Astrocyte of the cerebellum (primary cell): ENCODE results near the gene SLC39A11.

Experiments
- DNase-seq: peaks from one replicate; pipeline ENCODE4 v3.0.0-alpha.2; 2011; ENCODE audit warnings: low read depth
- H3K4me3 ChIP-seq: 2 replicates; pipeline ENCODE4 v1.5.1; 2011; ENCODE audit warnings: mild to moderate bottlenecking, low read depth, low read length, moderate library complexity
- CTCF ChIP-seq: IDR thresholded peaks from 2 replicates; pipeline ENCODE4 v1.5.1; 2012; ENCODE audit warnings: low read length, low read depth, moderate library complexity, mild to moderate bottlenecking; ENCODE audit errors: missing control alignments
- in situ Hi-C: cut with HindIII; loops from 2 replicates; pipeline ENCODE4 v1.10.0; 2017; ENCODE audit warnings: low sequenced_read_pairs

SLC39A11 gene

GRCh38 chr17:72795941-72796340 is 296.5 kb downstream of the SLC39A11 start:
- no peak for DNase-seq
- in situ Hi-C loops: no loop called here
- H3K4me3 ChIP-seq: no peak overlapping the region
- no peak for TF ChIP-seq CTCF

GRCh38 chr17:72794152-72794551 is 298.3 kb downstream of the SLC39A11 start:
- in situ Hi-C loops: no loop called here
- TF ChIP-seq CTCF: no peak
- DNase-seq: no peak
- no peak overlapping the region for H3K4me3 ChIP-seq

- no peak for DNase-seq
- no peak for TF ChIP-seq CTCF
- H3K4me3 ChIP-seq: no peak overlapping the region
- in situ Hi-C loops: no loop called here
Measured at GRCh38 chr17:72792771-72793170, 299.7 kb downstream of the SLC39A11 start.

GRCh38 chr17:72790190-72790589 is 302.3 kb downstream of the SLC39A11 start:
- H3K4me3 ChIP-seq: no peak overlapping the region
- in situ Hi-C loops: no loop called here
- DNase-seq: no peak
- TF ChIP-seq CTCF: no peak

- H3K4me3 ChIP-seq: no peak overlapping the region
- no peak for DNase-seq
- TF ChIP-seq CTCF: no peak
- in situ Hi-C loops: no loop called here
Measured at GRCh38 chr17:72789711-72790110, 302.8 kb downstream of the SLC39A11 start.

- no peak for DNase-seq
- no peak for TF ChIP-seq CTCF
- in situ Hi-C loops: no loop called here
- no peak overlapping the region for H3K4me3 ChIP-seq
Measured at GRCh38 chr17:72788950-72789585, 303.4 kb downstream of the SLC39A11 start.
